ENCODE measurements around the gene ARHGAP9.
"Not testable (repeated sequence)": the region's sequence is repeated elsewhere in the genome, so short reads cannot be mapped to it uniquely, and the experiment has no call there.

ARHGAP9 gene

DNA sequence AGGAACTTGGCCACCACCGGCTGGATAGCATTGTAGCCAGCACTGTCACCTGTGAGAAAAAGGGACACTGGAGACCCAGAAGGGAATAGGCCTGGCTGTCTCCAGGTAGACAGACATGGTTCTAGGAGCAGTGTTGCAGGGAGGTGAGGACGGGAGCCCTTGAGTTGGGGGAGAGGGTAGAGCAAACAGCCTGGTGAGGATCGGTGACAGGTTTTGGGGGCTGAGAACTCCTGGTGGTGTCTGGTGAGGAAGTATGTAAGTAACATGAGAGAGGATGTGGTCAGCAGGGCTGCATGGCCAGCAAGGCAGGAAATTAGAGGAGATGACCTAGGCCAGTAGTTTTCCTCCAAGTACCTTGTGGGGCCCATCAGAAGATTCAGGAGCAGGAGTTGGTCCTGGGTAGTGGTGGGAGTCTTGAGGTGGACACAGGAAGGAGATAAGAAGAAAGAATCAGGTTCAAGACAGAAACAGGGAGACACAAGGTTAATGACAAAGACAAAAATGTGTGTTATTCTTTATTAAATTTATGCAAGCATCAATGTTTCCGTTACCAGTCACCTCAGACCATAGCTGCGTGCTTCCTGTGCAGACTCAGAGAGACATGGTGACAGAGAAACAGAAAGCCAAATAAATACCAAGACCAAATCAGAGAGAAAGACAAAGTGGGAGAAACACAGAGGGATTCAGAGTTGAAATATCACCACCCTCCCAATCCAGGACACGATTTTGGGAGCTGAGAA, at the start of gene ARHGAP9:
ARHGAP9 (minus strand) TSS at position 491 of the 740 bp plus-strand sequence; CDS start at position 31, 460 bp downstream.
- DNase-seq (ENCODE audit: low spot score) = no peak

DNA sequence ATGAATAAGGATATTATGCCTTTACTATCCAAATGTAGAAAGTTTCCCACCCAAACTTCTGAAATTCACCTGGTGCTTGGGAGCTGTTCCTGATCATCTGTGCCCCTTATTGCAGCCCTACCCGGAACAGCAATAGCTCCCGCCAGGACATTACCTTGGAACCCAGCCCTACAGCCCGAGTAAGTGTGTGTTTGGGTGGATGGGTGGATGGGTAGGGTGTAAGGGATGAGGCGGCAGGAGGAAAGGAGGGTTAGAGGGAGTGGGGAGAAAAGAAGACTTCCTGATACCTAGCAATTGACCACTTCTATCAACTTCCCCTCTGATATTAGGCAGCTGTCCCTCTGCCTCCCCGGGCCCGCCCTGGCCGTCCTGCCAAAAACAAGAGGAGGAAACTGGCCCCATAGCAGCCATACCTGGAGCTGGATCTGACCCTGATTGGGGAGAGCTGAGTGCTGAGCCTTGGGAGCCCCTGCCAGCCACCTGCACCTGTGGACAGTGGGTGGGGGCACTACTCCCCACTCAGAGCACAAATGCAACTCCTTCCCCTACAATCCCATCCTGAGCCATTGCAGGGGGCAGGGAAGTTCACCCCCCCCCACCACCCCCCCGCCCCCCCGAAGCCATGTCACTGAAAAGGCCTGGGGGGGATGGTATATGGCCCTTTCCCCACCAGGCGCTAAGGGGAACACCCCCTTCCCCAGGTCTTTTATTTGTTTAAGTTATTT, 49.3 kb upstream of the ARHGAP9 start:
- DNase-seq (ENCODE audit: low spot score) = no peak

- no peak for DNase-seq (ENCODE audit: low spot score)
Observed at GRCh38 chr12:57528176-57528575, 48.5 kb upstream of the ARHGAP9 start.

- no peak for DNase-seq (ENCODE audit: low spot score)
Observed at GRCh38 chr12:57527184-57527583, 47.5 kb upstream of the ARHGAP9 start.

DNA sequence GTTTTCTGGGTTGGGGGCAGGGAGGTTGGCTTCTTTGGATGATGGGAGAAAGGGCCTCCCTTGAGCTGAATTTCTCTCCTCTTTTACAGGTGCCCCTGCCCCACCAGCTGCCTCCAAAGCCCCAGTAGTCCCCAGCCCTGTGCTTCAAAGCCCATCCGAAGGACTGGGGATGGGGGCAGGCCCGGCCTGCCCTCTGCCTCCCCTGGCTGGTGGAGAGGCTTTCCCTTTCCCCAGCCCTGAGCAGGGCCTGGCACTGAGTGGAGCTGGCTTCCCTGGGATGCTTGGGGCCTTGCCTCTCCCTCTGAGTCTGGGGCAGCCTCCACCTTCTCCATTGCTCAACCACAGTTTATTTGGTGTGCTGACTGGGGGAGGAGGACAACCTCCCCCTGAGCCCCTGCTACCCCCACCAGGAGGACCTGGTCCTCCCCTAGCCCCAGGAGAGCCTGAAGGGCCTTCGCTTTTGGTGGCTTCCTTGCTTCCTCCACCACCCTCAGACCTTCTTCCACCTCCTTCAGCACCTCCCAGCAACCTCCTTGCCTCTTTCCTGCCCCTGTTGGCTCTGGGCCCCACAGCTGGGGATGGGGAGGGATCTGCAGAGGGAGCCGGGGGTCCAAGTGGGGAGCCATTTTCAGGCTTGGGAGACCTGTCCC, 46.9 kb upstream of the ARHGAP9 start:
- no peak for DNase-seq (ENCODE audit: low spot score)

- no peak for DNase-seq (ENCODE audit: low spot score)
Observed at GRCh38 chr12:57525615-57526383, 46.1 kb upstream of the ARHGAP9 start.

DNA sequence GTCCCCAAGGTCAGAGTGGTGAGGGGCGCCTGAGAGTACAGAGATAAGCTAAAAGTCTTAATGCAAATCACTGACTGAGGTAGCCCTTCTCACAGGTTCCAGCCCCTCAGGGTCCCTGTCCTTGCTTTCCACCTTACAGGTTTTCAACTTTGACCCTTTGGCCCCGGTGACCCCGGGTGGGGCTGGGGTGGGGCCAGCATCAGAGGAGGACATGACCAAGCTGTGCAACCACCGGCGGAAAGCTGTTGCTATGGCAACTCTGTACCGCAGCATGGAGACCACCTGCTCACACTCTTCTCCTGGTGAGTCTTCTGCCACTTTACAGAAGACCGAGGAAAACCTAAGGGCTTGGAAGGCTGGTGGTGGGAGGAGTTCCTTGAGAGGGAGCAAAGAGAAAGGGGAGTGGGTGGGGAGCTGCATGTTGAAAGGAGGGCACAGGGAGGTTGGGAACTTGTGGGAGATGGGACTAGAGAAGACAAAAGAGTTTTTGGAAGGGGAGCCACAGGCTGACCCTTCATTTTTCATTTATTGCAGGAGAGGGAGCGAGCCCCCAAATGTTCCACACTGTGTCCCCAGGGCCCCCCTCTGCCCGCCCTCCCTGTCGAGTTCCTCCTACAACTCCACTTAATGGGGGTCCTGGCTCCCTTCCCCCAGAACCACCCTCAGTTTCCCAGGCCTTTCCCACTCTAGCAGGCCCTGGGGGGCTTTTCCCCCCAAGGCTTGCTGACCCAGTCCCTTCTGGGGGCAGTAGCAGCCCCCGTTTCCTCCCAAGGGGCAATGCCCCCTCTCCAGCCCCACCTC, 45.3 kb upstream of the ARHGAP9 start:
- no peak for DNase-seq (ENCODE audit: low spot score)

GRCh38 chr12:57523706-57524614, 44.3 kb upstream of the ARHGAP9 start:
- no peak for DNase-seq (ENCODE audit: low spot score)

GRCh38 chr12:57522887-57523705, 43.4 kb upstream of the ARHGAP9 start:
- no peak for DNase-seq (ENCODE audit: low spot score)

- DNase-seq (ENCODE audit: low spot score) = peak; percentile 94
Observed at GRCh38 chr12:57522011-57522886, 42.6 kb upstream of the ARHGAP9 start, which contains the start of gene MBD6. MBD6 (plus strand) TSS chr12:57522824; CDS start chr12:57524304, 1,480 bp downstream.

- DNase-seq (ENCODE audit: low spot score) = no peak
Observed at GRCh38 chr12:57521525-57522010, 41.9 kb upstream of the ARHGAP9 start.

DNA sequence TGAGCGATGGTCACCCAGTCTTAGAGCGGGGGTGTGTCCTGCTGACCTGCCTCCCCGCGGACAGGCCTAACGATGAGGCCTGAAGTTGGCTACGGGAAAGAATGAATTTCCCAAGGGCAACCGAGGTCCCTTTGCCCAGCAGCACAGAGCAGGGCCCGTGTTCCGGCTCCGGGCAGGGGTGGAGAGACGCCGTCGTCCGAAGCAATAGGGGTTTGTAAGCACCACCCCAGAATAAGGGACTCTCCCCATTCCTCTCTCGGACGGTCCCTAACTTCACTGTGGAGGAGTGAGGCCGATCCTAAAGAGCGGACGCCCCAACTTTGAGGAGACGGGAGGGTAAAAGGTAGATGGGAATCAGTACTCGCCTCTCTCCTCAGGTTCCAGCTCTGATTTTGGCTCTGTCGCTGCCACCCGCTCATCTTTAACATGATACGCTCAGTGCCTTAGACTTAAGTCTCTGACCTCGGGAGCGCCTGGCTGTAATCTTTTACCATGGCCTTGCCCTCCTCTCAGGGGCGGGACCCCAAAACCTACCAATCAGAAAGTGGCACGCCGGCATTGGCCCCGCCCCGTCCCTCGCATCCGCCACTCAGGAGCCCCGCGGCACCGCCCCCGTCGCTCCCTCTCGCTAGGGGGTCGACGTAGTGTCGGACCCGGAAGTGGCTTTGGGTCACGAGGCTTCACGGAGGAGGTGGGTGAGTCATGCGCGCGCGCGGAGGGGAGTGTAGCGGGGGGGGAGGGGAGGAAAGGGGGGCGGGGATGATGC, 40.6 kb upstream of the ARHGAP9 start, which contains the start of gene DDIT3:
DDIT3 (minus strand) TSS at position 462 of the 766 bp plus-strand sequence. CDS start 3,108 bp downstream, outside the sequence.
- DNase-seq (ENCODE audit: low spot score) = peak; percentile 99

- peak; percentile 73 for DNase-seq (ENCODE audit: low spot score)
Observed at GRCh38 chr12:57519796-57520052, 40.1 kb upstream of the ARHGAP9 start.

DNA sequence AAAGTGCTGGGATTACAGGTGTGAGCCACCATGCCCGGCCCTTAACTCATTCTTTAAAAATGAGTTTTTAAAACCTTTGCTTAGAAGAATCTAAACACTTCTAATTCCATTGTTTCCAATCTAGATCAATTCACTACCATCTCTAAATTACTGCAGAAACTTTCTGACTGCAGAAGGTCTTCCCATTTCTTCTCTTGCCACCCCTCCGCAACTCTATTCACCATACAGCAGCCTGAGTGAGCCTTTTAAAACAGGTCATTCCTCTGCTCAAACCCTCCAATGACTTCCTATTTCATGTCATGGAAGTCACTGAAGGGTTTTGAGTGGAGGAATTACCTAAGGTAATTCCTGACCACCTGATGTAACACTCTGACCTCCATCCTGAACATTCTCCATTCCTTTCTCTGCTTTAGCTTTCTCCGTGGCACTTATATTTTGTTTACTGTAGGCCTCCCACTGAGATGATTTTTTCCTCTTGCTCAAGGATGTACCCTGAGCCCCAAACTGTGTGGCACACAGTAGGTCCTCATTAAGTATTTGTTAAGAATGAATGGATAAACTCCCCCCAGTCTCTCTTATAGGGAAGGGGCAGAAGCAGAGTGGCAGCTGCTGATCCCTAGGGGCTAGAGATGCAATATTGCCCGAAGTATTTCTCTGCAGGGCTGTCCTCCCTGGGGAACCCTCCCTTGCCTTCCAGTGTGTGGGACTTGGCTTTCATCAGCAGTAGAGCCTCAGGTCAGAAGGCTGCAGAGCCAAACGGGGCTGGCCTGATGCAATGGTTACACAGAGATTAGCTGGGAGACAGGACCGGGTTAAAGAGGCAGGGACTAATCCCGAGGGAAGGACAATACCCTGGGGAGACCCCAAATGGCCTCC, 39.5 kb upstream of the ARHGAP9 start:
- no peak for DNase-seq (ENCODE audit: low spot score)

GRCh38 chr12:57518176-57518919, 38.7 kb upstream of the ARHGAP9 start:
- DNase-seq (ENCODE audit: low spot score) = no peak

- not testable (repeated sequence) for DNase-seq (ENCODE audit: low spot score)
Observed at GRCh38 chr12:57517718-57518117, 38.1 kb upstream of the ARHGAP9 start.
